Thymus (tissue), 11 donors: Measurements from ENCODE around the gene MTG1. TPM values are rescaled to one million over a fixed set of nuclear protein-coding genes. Genes with fewer than 3 reads are reported as not detected.
A peak's percentile ranks its signal among the peaks of the same experiment; 100 is the strongest.
"Not testable (repeated sequence)": the region's sequence is repeated elsewhere in the genome, so short reads cannot be mapped to it uniquely, and the experiment has no call there.

Source experiments
- DNase-seq, 9 donors: peaks; one replicate each; pipeline ENCODE4 v3.0.0-alpha.2; 2013; ENCODE audit warnings: low spot score in 9 of 9, low read depth in 6 of 9, missing footprints in 1 of 9
- H3K27ac ChIP-seq, 2 donors: one replicate each; pipeline ENCODE4 v1.5.1; 2013; ENCODE audit warnings: control low read depth in 1 of 2, low read depth in 1 of 2, low read length in 1 of 2, mild to moderate bottlenecking in 1 of 2, moderate library complexity in 1 of 2
- H3K27me3 ChIP-seq, 2 donors: one replicate each; pipeline ENCODE4 v1.5.1; 2013; ENCODE audit warnings: low read length in 1 of 2; ENCODE audit not compliant: control insufficient read depth in 2 of 2, insufficient read depth in 1 of 2
- H3K36me3 ChIP-seq, 2 donors: one replicate each; pipeline ENCODE4 v1.5.1; 2013; ENCODE audit warnings: low read length in 1 of 2, mild to moderate bottlenecking in 1 of 2, moderate library complexity in 1 of 2; ENCODE audit not compliant: control insufficient read depth in 2 of 2, insufficient read depth in 2 of 2
- H3K4me1 ChIP-seq, 2 donors: one replicate each; pipeline ENCODE4 v1.5.1; 2013; ENCODE audit warnings: low read length in 2 of 2; ENCODE audit not compliant: control insufficient read depth in 2 of 2, insufficient read depth in 2 of 2
- H3K4me3 ChIP-seq, 2 donors: one replicate each; pipeline ENCODE4 v1.5.1; 2013; ENCODE audit warnings: low read length in 2 of 2, control low read depth in 1 of 2, mild to moderate bottlenecking in 1 of 2
- H3K9me3 ChIP-seq, 2 donors: one replicate each; pipeline ENCODE4 v1.5.1; 2013; ENCODE audit warnings: low read length in 1 of 2, mild to moderate bottlenecking in 1 of 2; ENCODE audit not compliant: control insufficient read depth in 2 of 2, insufficient read depth in 1 of 2
- WGBS: extraction: QIAGEN DNeasy Blood & Tissue Kit; methylation state at CpG from one replicate; pipeline ENCODE4 v1.1.7; 2013; 5-methylcytosine and 5-hydroxymethylcytosine counted together
- polyA plus RNA-seq: library from polyadenylated mRNA; stranded (reverse); fragments of 200-250 nt; gene quantifications from one replicate; pipeline ENCODE4 v1.2.3, GENCODE V29; 2013
- total RNA-seq: library from RNA; stranded (reverse); fragments of 120-200 nt; gene quantifications from one replicate; pipeline ENCODE4 v1.2.4, GENCODE V29; 2013
- donor health status: healthy.

MTG1 gene
- total and polyA plus RNA-seq, 2 donors, result 22.7 to 59.4 TPM

- no peak for DNase-seq
These were observed 13.9 kb upstream of the MTG1 start for GRCh38 chr10:133379801-133380666.

DNA sequence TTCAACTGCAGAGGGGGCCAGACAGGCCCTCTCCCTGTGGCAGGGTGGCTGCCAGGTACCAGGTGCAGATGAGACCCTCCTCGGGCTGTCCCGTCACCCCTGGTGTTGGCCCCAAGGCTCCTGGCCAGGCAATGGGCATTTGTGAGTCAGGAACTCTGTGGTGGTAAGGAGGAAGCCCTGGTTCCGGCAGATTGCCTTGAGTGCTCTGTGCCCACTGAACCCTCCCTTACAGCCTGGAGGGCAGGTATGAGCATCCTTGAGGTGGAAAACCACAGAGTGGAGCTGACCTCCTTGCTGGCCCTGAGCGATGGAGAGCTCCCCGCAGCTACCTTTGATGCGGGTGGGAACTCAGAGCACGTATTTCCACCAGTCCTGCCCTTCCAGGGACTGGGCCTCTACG, 12.9 kb upstream of the MTG1 start:
- peaks cover 3 to 11% of the 10 kb centered on the region in 2 donors for H3K4me1 ChIP-seq
- H3K36me3 ChIP-seq, result no peaks in the 10 kb centered on the region
- no peak for DNase-seq
- H3K9me3 ChIP-seq, result no peaks in the 10 kb centered on the region
- 15% methylated on average over 8 of the region's 8 CpGs for WGBS
- H3K27ac ChIP-seq, result no peak overlapping the region
- no peak overlapping the region for H3K4me3 ChIP-seq
- peaks cover 10 to 43% of the 10 kb centered on the region in 2 donors for H3K27me3 ChIP-seq

More at GRCh38 chr10:133379801-133380666, 13.9 kb upstream of the MTG1 start:
- 96% methylated on average over 36 of the region's 36 CpGs for WGBS
- Histone ChIP-seq H3K36me3 (no peaks in the 10 kb centered on the region), H3K27ac (peak overlapping the region in 1 of 2 donors; percentile 21), H3K27me3 (peaks cover 10 to 49% of the 10 kb centered on the region in 2 donors), H3K4me3 (peak overlapping the region; percentile 26 to 75), H3K4me1 (peaks cover 3 to 11% of the 10 kb centered on the region in 2 donors), H3K9me3 (no peaks in the 10 kb centered on the region)

DNA sequence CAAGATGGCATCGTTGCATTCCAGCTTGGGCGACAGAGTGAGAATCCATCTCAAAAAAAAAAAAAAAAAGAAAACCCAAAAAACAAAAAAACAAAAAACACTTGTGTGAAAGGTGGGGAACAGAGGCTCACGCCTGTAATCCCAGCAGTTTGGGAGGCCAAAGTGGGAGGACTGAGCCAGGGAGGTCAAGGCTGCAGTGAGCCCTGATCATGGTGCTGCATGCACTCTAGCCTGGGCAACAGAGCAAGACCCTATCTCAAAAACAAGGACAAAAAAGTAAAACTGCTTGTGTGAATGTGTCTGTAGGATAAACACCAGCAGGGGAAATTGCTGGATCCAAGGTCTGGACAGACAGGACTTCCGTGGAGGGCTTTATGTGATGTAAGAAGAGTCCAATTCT, 10.4 kb upstream of the MTG1 start:
- no peak overlapping the region for H3K27ac ChIP-seq
- H3K27me3 ChIP-seq, result peaks cover 10 to 22% of the 10 kb centered on the region in 2 donors
- DNase-seq, result no peak
- H3K9me3 ChIP-seq, result no peaks in the 10 kb centered on the region
- H3K4me3 ChIP-seq, result no peak overlapping the region
- peaks cover 0 to 6% of the 10 kb centered on the region in 2 donors for H3K4me1 ChIP-seq
- H3K36me3 ChIP-seq, result no peaks in the 10 kb centered on the region
- 97% methylated on average over 4 of the region's 4 CpGs for WGBS

DNA sequence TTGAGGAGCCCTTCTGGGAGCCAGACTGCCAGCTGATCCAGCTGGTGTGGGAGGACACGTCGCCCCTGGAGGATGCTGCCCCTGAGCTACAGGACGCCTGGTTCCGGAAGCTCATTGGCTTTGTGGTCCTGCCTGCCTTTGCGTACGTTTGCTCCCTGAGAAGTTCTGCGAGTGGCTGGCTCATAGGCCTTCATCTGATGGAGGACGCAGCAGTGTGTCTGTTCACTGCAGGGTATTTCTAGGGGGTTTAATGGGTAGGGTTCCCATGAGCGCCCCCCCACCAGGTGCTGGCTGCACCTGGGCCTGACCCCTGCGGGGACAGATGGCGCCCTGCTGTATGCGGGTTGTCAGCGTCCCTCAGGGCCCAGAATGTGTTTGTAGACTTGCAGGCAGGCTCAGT, 9.9 kb upstream of the MTG1 start:
- Histone ChIP-seq H3K36me3 (no peaks in the 10 kb centered on the region), H3K4me3 (no peak overlapping the region), H3K9me3 (no peaks in the 10 kb centered on the region), H3K27ac (no peak overlapping the region), H3K4me1 (peaks cover under 1 to 11% of the 10 kb centered on the region in 2 donors), H3K27me3 (peaks cover 10 to 20% of the 10 kb centered on the region in 2 donors)
- no peak for DNase-seq
- WGBS, result 96% methylated on average over 13 of the region's 13 CpGs

DNA sequence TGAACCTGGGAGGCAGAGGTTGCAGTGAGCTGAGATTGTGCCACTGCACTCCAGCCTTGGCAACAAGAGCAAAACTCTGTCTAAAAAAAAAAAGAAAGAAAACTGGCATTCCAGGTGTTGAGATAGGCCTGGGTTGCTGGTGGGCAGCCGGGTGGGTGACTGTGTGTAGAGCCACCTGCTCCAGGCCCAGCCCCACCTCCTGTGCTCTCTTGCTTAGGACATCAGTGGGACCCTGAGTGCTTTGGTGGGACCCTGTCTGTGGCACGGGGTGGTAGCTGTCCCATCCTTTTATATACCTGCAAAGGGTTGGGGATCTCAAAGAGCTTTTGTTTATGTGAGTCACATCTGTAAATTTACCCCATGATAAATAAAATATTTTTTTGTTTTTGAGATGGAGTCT, 8.7 kb upstream of the MTG1 start:
- Histone ChIP-seq H3K4me3 (no peak overlapping the region), H3K27me3 (peaks cover 2 to 12% of the 10 kb centered on the region in 2 donors), H3K27ac (no peak overlapping the region), H3K4me1 (peaks cover 8 to 18% of the 10 kb centered on the region in 2 donors), H3K36me3 (no peaks in the 10 kb centered on the region), H3K9me3 (no peaks in the 10 kb centered on the region)
- DNase-seq, result no peak
- WGBS, result 96% methylated on average over 2 of the region's 2 CpGs

GRCh38 chr10:133386951-133387350, 7.0 kb upstream of the MTG1 start:
- H3K4me3 ChIP-seq, DNase-seq, H3K9me3 ChIP-seq, H3K27me3 ChIP-seq, H3K27ac ChIP-seq, H3K36me3 ChIP-seq: not testable (repeated sequence)
- peaks cover 8 to 28% of the 10 kb centered on the region in 2 donors for H3K4me1 ChIP-seq
- 98% methylated on average over 4 of the region's 4 CpGs for WGBS

DNA sequence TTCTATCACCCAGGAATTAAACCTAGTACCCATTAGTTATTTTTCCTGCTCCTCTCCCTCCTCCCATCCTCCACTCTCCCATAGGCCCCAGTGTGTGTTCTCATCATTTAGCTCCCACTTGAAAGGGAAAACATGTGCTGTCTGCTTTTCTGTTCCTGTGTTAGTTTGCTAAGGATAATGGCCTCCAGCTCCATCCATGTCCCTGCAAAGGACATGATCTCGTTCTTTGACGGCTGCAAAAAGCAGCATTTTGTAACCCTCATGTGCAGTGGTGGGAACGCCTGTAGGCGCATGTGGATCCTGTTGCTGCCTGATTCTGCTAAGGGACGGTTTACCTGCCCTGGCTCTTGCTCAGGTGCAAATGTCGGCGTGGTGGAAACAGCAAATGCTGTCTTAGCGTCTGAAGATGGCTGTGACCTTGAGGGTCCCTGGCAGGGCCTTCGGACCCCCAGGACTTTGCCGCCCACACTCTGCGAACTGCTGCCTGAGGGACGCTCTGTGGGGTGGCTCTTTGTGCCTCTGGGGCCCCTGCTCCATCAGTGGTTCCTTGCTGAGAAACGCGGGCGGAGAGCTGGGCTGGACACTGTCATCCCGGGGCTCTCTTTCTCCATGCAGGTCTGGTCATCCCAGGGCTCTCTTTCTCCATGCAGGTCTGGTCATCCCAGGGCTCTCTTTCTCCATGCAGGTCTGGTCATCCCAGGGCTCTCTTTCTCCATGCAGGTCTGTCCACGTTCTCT, 5.6 kb upstream of the MTG1 start:
- 91% methylated on average over 17 of the region's 17 CpGs for WGBS
- H3K4me1 ChIP-seq, result peaks cover 8 to 28% of the 10 kb centered on the region in 2 donors
- H3K4me3 ChIP-seq, result peak overlapping the region in 1 of 2 donors; percentile 40
- no peaks in the 10 kb centered on the region for H3K9me3 ChIP-seq
- peak overlapping the region; percentile 81 to 97 for H3K27ac ChIP-seq
- no peaks in the 10 kb centered on the region for H3K27me3 ChIP-seq
- DNase-seq, result no peak
- H3K36me3 ChIP-seq, result no peaks in the 10 kb centered on the region

DNA sequence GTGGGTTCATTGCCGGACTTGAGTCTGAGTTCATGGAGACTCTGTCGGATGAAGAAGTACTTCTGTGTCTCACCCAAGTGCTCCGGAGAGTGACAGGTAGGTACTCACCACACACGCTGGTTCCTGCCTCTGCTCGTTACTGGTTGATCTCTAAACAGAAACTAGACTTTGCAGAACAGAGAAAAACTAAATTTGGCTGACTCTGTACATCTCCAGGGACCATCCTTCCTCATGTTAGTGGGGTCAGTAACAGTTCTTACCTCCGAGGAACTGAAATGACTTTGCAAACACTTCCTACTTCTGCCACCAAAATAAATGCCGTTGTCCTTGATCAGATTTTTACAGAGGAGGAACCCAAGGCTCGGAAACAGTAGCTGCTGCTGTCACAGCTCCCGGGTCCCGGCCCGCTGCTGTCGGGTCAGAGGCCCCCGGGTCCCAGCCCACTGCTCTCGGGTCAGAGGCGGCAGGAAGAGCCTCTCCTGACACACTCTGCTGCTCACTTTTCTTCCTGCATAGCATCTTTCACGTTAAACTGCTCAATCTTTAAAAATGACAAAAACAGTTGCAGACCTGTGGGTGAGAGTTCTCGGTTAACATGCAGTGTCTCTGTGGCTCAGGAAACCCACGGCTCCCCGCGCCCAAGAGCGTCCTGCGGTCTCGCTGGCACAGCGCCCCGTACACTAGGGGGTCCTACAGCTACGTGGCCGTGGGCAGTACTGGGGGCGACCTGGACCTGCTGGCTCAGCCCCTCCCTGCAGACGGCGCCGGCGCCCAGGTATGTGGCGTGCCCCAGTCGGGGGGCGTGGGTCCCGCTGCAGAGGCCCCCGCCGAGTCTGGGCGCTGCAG, 4.8 kb upstream of the MTG1 start:
- peak in 5 of 9 donors; percentile 34 to 70 (median 39) for DNase-seq

More for the DNA sequence above, 4.8 kb upstream of the MTG1 start:
- Histone ChIP-seq H3K27ac (peak overlapping the region; percentile 81 to 97), H3K36me3 (no peaks in the 10 kb centered on the region), H3K9me3 (no peaks in the 10 kb centered on the region), H3K4me3 (peak overlapping the region; percentile 30 to 40), H3K4me1 (peaks cover 8 to 32% of the 10 kb centered on the region in 2 donors), H3K27me3 (no peaks in the 10 kb centered on the region)
- 44% methylated on average over 39 of the region's 39 CpGs for WGBS
